ENCODE results near the gene IQCE.

GRCh38 chr7:2510130-2510776 is 48.5 kb upstream of the IQCE start:
- TF ChIP-seq CTCF (conservative IDR thresholded peaks at IDR 0.05) (no peak), EZH2 (IDR thresholded peaks at IDR 0.05; ENCODE audit: low read depth) (no peak)

All from PC-9 (cell line).